ENCODE data around the gene NAXD.

DNA sequence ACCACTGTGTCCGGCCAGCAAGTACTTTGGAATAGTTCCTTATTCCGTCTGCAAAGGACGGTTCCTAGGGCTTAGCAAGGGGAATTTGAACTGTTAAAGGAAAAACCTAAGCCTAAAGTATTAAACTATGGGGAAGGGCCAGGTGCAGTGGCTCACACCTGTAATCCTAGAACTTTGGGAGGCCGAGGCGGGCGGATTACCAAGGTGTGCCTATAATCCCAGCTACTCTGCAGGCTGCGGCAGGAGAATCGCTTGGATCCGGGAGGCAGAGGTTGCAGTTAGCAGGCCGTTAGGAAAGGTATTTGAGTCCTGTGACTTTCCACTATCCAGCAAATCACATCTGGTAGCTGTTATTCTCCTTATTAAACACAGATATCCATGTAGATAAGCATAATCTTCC, 44.5 kb upstream of the NAXD start:
- TF ChIP-seq, protein P1, sequence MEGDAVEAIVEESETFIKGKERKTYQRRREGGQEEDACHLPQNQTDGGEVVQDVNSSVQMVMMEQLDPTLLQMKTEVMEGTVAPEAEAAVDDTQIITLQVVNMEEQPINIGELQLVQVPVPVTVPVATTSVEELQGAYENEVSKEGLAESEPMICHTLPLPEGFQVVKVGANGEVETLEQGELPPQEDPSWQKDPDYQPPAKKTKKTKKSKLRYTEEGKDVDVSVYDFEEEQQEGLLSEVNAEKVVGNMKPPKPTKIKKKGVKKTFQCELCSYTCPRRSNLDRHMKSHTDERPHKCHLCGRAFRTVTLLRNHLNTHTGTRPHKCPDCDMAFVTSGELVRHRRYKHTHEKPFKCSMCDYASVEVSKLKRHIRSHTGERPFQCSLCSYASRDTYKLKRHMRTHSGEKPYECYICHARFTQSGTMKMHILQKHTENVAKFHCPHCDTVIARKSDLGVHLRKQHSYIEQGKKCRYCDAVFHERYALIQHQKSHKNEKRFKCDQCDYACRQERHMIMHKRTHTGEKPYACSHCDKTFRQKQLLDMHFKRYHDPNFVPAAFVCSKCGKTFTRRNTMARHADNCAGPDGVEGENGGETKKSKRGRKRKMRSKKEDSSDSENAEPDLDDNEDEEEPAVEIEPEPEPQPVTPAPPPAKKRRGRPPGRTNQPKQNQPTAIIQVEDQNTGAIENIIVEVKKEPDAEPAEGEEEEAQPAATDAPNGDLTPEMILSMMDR (IDR thresholded peaks at IDR 0.05) = no peak
- TF ChIP-seq POLR2A (IDR thresholded peaks at IDR 0.05) (no peak), POLR2AphosphoS5 (IDR thresholded peaks at IDR 0.05) (no peak)
